ENCODE results near the gene NRDC.

- TF ChIP-seq CTCF (IDR thresholded peaks at IDR 0.05) (no peak), POLR2AphosphoS5 (IDR thresholded peaks at IDR 0.05; ENCODE audit: insufficient read depth in 1 of 2, low read depth in 1 of 2) (no peak)
Measured at GRCh38 chr1:51871351-51871975, 7.1 kb downstream of the NRDC start.

All from vagina (tissue), 2 donors.